ENCODE measurements around the gene ELF2. TPM values are rescaled to one million over a fixed set of nuclear protein-coding genes. Genes with fewer than 3 reads are reported as not detected.

The ELF2 gene
- total RNA-seq, 1 experiment from 2014 or later, result 44.6 TPM

- peaks cover 16% of the 10 kb centered on the region for H3K36me3 Mint-ChIP-seq
- H3K4me1 Mint-ChIP-seq, result peaks cover 42% of the 10 kb centered on the region
- H3K27me3 Mint-ChIP-seq (ENCODE audit: low read depth), result no peaks in the 10 kb centered on the region
- no peaks in the 10 kb centered on the region for H3K9me3 Mint-ChIP-seq
- POLR2A ChIA-PET, result no interaction called here
- TF ChIP-seq MYBL2 (CRISPR knock-in tag; IDR thresholded peaks at IDR 0.05) (no peak), PRRX2 (CRISPR knock-in tag; IDR thresholded peaks at IDR 0.05) (no peak), ZNF396 (CRISPR knock-in tag; IDR thresholded peaks at IDR 0.05; ENCODE audit: borderline replicate concordance) (no peak), ATF6 (CRISPR knock-in tag; IDR thresholded peaks at IDR 0.05) (no peak), ZNF232 (CRISPR knock-in tag; IDR thresholded peaks at IDR 0.05) (no peak), SMAD4 (CRISPR knock-in tag; IDR thresholded peaks at IDR 0.05) (no peak), MLX (CRISPR knock-in tag; IDR thresholded peaks at IDR 0.05) (no peak), ZMAT4 (CRISPR knock-in tag; IDR thresholded peaks at IDR 0.05) (no peak), TEAD4 (CRISPR knock-in tag; IDR thresholded peaks at IDR 0.05) (no peak), TEAD1 (CRISPR knock-in tag; IDR thresholded peaks at IDR 0.05) (no peak), GTF2I (CRISPR knock-in tag; conservative IDR thresholded peaks at IDR 0.05) (no peak), ATF1 (CRISPR knock-in tag; IDR thresholded peaks at IDR 0.05) (no peak), RORB (CRISPR knock-in tag; IDR thresholded peaks at IDR 0.05) (no peak), GRHL2 (CRISPR knock-in tag; IDR thresholded peaks at IDR 0.05; ENCODE audit: insufficient replicate concordance, severe bottlenecking) (no peak)
- TF ChIP-seq, protein P1, sequence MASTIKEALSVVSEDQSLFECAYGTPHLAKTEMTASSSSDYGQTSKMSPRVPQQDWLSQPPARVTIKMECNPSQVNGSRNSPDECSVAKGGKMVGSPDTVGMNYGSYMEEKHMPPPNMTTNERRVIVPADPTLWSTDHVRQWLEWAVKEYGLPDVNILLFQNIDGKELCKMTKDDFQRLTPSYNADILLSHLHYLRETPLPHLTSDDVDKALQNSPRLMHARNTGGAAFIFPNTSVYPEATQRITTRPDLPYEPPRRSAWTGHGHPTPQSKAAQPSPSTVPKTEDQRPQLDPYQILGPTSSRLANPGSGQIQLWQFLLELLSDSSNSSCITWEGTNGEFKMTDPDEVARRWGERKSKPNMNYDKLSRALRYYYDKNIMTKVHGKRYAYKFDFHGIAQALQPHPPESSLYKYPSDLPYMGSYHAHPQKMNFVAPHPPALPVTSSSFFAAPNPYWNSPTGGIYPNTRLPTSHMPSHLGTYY (CRISPR knock-in tag; IDR thresholded peaks at IDR 0.05), result no peak
- TF ChIP-seq, protein P2, sequence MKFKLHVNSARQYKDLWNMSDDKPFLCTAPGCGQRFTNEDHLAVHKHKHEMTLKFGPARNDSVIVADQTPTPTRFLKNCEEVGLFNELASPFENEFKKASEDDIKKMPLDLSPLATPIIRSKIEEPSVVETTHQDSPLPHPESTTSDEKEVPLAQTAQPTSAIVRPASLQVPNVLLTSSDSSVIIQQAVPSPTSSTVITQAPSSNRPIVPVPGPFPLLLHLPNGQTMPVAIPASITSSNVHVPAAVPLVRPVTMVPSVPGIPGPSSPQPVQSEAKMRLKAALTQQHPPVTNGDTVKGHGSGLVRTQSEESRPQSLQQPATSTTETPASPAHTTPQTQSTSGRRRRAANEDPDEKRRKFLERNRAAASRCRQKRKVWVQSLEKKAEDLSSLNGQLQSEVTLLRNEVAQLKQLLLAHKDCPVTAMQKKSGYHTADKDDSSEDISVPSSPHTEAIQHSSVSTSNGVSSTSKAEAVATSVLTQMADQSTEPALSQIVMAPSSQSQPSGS (CRISPR knock-in tag; IDR thresholded peaks at IDR 0.05; ENCODE audit: borderline replicate concordance, low read depth), result no peak
- TF ChIP-seq, protein P3, sequence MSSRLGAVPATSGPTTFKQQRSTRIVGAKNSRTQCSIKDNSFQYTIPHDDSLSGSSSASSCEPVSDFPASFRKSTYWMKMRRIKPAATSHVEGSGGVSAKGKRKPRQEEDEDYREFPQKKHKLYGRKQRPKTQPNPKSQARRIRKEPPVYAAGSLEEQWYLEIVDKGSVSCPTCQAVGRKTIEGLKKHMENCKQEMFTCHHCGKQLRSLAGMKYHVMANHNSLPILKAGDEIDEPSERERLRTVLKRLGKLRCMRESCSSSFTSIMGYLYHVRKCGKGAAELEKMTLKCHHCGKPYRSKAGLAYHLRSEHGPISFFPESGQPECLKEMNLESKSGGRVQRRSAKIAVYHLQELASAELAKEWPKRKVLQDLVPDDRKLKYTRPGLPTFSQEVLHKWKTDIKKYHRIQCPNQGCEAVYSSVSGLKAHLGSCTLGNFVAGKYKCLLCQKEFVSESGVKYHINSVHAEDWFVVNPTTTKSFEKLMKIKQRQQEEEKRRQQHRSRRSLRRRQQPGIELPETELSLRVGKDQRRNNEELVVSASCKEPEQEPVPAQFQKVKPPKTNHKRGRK (CRISPR knock-in tag; IDR thresholded peaks at IDR 0.05; ENCODE audit: borderline replicate concordance), result no peak
- TF ChIP-seq, protein P4, sequence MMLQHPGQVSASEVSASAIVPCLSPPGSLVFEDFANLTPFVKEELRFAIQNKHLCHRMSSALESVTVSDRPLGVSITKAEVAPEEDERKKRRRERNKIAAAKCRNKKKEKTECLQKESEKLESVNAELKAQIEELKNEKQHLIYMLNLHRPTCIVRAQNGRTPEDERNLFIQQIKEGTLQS (CRISPR knock-in tag; conservative IDR thresholded peaks at IDR 0.05), result no peak
- TF ChIP-seq, protein P5, sequence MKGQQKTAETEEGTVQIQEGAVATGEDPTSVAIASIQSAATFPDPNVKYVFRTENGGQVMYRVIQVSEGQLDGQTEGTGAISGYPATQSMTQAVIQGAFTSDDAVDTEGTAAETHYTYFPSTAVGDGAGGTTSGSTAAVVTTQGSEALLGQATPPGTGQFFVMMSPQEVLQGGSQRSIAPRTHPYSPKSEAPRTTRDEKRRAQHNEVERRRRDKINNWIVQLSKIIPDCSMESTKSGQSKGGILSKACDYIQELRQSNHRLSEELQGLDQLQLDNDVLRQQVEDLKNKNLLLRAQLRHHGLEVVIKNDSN (CRISPR knock-in tag; IDR thresholded peaks at IDR 0.05), result no peak
- no peak overlapping the region for H3K27ac Mint-ChIP-seq
- no peak overlapping the region for H3K4me3 Mint-ChIP-seq
- no peak for ATAC-seq
- no peak for DNase-seq (ENCODE audit: low spot score)
- CTCF ChIA-PET, result no interaction called here
Observed at GRCh38 chr4:139036885-139037284, 140.1 kb downstream of the ELF2 start.

All from WTC11 (cell line).